ENCODE data around the gene BPIFB2.

The BPIFB2 gene

DNA sequence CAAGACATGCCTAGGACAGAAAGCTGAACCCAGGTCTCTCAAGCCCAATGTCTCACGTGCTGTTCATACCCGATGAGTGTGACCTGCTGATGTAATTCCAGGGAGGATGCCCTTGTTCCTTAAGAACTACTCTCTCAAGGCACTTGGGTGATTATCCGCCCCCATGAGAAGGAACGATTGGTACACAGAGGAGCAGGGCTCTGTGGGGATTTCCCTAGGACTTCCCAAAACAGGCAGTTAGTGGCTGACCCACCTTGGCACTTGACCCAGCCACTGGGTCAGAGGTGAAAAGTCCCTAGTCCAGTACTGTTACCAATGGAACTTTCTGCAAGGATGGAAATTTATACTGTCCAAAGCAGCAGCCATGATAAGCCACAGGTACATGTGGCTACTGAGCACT is 14.8 kb downstream of the BPIFB2 start:
- DNase-seq (ENCODE audit: low spot score), result no peak

DNA sequence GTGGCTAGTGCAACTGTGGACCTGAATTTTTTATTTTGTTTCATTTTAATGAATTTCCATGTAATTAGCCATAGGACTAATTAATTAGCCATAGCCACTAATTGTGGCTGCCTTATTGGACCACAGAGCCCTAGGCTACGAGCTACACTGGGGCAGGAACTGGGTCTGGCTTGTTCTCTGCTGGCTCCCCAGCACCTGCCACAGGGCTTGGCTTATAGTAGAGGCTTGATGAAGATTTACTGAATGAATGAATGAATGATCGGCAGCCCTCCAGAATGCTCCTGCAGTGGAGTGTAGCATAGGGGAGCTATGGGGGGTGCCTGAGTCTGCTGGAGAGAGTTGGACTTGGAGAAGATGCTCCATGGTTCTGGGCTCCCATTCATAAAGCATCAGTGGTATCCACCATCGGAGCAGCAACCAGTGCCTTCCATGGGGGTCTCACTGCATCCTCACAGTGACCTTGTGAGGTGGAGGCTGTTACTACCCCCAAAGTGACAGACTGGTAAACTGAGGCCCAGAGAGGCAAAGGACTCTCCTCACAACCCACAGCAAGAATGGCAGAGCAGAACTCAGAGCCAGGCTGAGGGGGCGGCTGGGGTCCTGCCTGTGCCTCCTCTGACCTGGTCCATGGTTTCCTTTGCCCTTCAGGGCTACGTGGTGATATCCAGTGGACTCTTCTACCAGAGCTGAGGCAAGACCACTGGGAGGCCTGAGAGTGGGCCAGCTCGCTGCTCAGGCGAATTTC is 15.4 kb downstream of the BPIFB2 start:
- DNase-seq (ENCODE audit: low spot score), result no peak

DNA sequence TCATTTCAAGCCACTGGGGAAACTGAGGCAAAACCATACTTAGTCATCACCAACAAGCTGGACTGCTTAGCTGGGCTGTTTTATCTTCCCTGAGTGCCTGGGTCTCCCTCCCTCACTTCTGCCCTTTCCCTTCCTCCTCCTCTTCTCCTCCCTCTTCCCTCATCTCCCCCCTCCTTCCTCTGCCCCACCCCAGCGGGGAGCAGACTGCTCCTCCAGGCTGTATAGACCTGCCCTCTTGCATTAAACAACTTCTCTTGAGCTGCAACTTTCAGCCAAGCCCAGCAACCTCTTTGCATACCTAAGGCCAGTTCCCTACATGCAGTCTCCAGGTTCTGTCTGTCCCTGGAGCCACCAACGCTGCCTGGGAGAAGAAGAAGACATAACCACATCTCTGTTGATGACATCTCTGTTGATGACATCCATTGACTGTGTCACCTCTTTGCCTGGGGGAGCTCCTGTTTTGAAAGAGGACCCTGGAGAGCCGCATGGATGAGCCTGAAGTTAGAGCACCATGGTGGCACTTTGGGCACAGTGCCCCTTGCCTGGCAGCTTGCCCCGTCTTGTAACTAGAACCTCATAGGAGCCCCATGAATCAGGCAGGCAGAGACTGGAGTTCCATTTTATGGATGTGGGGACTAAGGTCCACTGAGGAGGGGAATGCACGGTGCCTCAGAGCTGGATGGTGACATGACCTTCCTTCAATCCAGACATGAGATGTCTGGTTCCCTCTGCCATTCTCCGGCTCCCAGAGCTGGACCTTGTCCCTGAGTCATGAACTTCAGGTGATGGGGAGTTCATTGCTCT is 16.1 kb downstream of the BPIFB2 start:
- no peak for DNase-seq (ENCODE audit: low spot score)

DNA sequence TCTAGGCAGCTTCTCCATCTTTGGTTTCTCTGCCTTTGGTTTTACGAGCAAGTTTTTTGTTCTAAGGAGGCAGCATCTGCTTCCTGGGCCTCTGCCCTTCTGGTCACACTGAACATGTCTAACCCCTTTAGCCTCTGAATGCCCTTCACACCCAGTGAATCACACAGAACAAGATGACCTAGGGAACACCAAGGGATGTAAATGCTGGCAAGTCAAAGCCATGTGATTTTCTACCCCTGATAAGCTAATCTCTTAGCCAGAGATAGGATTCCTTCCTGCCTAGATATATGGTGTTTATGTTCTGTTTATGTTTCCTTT is 16.7 kb downstream of the BPIFB2 start:
- DNase-seq (ENCODE audit: low spot score), result no peak

DNA sequence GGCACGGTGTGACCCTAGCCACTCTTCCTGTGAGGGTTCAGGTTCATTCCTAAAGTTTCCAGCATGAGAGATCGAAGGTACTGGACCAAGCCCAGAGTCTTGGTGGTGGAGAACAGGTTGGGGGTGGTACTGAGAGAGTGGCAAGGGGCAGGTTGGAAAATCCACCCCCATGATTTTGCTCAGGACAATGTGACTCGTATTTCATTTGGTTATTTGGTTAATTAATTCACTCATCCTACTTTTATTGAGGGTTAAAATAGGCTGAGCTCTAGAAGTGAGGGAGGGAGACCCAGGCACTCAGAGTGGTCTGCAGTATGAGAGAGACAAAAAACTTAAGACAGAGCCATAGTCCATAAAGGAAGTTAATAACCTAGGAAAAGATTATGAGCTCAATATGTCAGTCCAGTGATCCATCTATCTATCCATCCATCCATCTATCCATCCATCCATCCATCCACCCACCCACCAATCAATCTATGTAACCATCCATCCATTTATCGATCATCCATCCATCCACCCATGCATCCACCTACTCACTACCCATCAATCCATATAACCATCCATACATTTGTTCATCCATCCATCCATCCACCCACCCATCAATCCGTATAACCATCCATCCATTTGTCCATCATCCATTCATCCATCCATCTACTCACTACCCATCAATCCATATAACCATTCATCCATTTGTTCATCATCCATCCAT is 17.3 kb downstream of the BPIFB2 start:
- no peak for DNase-seq (ENCODE audit: low spot score)

DNA sequence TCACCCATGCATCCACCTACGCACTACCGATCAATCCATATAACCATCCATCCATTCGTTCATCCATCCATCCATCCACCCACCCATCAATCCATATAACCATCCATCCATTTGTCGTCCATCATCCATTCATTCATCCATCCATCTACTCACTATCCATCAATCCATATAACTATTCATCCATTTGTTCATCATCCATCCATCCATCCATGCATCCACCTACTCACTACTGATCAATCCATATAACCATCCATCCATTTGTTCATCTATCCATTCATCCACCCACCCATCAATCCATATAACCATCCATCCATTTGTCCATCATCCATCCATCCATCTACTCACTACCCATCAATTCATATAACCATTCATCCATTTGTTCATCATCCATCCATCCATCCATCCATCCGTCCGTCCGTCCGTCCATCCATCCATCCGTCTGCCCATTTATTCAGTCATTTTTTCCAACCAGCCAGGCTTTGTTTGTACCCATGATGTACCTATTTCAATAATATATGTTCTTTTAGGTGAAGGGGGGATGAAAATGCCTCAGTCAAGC is 17.9 kb downstream of the BPIFB2 start:
- no peak for DNase-seq (ENCODE audit: low spot score)

DNA sequence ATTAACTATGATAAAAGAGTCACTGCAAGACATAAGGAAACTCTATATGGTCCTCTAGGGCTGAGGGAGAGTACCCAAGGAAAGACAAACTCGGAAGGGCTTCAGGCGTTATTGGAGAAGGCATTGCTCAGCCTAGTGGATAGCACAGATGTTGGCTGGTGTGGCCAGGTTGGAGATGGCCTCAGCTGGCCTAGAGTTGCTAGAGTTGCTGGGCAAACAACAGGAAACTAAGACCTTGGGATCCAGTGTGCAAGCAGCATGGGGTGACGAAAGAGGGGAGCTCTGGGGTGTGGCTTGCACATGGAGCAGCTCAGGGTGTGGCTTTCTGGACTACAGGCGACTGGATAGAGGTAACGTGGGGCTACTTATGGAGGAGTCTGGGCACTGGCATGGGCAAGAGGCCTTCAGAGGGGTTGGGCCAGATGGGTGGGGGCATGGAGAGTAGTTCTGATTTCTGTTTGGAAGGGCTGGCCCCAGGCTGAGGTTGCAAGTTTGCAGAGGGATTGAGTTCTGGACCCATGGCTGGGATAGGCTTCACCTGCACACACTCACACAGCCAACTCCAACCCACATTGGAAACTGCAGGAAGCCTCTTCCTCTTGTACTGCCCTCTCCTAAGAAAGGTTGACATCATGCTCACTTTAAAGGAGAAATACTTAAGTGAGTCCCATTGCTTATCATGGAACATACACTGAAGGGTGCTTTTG is 18.7 kb downstream of the BPIFB2 start:
- no peak for DNase-seq (ENCODE audit: low spot score)

DNA sequence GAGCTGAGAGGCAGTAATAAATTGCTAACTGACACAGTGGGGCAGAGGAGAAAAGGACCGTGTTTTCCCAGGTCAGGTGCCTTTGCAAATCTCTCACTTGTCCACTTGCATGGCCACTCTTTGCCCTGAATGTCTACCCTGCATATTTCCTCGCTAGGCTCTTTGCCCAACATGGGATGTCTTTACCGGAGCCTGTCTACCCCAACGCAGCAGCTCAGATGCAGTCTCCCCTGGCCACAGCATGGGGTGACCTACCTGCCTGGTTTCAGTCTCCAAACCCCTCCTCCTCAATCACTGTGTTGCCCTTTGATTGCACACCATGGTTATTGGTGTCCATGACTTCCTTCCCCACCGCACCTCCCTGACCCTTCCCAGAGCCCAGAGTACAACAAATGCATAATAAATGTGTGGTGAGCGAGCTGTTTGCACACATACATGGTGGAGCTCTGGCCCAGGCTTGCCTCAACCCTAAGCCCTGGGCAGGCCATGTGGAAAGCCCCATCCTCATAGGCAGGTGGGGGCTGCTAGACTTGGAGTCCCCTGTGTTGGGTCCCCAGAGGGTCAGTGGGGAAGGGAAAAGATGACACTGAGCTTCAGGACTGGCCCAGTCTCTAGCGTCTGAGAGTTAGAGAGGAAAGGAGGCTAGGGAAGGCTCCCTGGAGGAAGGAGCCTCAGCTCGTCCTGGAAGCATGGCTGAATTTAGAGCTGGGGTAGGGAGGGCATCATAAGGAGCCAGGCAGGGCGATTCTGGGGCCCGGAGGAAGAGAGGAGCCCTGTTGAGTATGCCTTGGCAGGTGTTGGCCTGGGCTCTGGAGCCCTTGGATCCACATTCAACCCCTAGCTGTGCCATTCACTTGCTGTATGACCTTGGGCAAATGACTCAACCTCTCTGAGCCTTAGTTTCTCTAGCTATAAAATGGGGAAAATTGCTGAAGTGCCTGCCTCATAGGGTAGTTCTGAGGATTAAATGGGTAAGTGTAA is 19.6 kb downstream of the BPIFB2 start:
- DNase-seq (ENCODE audit: low spot score), result no peak

DNA sequence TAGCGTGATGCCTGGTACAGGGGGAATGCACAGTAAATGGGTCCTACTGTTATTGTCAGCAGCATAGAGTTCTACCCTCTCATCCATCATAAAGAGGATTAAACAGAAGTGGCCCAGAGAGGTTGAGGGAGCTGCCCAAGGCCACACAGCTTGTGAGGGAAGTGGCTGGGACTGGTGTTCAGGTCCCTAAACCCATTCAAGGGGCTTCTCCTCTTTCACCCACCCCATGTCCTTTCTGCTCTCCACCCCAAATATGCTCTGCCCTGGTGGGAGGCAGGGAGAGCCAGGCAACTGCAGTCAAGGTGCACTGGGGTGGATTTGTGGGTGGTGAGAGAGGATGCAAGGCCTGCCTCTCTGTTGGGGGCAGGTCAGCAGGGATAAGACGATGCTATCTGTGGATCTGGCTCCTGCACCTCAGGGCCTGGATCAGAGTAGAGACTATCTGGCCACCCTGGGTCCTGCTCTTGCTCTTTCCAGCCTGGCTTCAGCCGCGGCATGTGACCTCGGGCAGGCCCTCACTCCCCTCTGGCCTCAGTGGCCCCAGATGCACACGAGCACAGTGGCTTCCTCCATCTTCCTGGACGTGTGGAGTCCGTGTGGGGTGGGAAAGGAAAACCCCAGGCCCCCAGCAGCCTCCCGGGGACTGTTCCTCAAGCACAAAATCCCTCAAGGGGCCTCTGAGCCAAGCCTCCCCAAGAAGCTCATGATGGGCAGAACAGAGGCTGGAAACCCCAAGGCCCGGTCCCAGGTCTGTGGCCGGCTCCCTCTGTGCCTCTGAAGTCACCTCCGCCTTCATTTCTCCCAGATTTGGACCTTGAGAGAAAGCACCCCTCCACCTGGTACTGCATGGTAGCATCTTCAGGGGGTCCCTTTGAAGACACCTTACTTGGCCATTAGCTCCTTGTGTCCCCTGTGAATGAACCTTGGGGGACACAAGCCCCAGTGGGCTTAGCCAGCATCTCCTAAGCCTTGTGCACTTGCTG is 20.6 kb downstream of the BPIFB2 start:
- DNase-seq (ENCODE audit: low spot score), result no peak

DNA sequence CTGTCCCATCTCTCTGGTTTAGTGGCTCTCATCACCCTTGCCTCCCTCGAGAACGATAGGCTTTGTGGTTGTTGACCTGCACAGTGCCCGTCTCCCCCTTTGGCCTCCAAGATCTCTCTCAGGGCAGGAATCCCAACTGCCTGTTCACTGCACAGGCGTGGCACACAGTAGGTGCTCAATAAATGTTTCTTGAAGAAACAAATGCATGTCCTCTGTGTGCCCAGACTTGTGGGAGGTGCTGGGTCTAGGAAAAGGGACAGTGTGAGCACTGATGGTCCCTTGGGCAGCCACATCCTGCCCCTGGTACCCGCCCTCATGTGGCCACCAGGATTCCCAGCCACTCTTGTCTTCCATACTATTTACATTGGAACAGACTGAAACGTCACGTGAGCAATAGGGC is 21.4 kb downstream of the BPIFB2 start:
- no peak for DNase-seq (ENCODE audit: low spot score)

DNA sequence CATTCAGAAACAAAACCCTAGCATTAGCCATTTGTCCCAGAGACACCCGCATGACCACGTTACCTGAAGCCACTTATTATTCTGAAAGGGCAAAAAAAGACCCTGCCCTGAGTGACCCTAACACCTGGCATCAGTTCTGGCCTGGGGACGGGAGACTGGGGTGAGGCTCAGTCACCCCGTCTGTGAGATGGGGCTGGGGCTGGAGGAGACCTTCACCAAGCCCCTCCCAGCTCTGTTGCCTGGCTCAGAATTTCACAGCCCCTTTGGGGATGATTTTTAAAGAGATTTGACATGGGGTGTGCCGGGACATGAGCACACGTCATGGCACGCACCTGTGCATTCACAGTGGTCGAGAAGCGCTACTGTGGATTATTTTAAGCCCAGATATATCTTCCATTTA is 22.6 kb downstream of the BPIFB2 start:
- DNase-seq (ENCODE audit: low spot score), result no peak

DNA sequence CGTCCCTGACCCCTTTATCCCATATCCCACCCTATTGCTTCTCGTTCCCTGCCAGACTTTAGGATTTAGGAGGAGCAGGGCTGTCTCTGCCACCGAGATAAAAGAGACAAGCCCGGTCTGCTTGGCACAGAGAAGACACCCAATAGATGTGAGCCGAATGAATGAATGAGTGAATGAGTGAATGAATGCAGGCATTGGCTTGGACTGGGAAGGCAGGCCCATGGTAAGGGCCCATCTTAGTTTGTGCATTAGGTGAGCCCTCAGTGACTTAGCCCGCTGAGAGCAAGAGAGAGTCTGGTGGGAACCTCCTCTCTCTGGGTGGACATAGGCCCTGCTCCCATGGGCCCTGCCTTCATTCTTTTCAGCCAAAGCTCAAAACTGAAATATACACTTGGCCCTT is 23.1 kb downstream of the BPIFB2 start:
- DNase-seq (ENCODE audit: low spot score), result no peak

DNA sequence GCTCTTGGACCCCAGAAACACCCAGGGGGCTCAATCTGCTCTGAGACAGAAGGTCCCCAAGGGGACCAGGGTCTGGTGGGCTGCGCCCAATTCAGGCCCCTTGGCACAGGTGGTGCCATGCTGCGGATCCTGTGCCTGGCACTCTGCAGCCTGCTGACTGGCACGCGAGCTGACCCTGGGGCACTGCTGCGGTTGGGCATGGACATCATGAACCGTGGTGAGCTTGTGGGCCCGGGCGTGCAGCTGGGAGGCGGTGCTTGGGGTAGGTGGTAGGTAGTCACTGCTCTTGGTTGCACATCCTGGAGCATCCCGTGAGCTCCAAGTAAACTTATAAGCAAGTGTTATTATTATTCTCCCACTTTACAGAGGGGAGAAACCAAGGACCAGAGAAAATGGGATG is 24.0 kb downstream of the BPIFB2 start, which contains the start of gene BPIFB6:
Gene BPIFB6, plus strand, starts transcription at position 118 of the 400 bp plus-strand sequence. Its CDS starts 0 bp downstream, at position 118.
- DNase-seq (ENCODE audit: low spot score), result no peak

DNA sequence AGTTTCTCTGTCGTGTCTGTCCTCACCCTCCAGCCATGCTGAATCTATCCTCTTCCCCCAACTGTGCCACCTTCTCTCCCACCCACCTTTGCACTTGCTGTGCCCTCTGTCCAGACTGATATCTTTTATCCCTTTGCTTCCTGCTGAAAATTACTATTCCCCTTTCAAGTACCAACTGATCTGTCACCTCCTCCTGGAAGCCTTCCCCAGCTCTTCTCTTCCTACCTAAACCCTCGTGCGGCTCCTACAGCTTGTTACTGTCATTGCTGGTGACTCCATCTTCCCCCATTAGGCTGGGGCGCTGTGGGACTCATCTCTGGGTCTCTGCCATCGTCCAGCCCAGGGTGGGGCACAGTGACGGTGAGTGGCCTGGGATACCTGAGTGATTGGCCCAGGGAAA is 25.1 kb downstream of the BPIFB2 start:
- no peak for DNase-seq (ENCODE audit: low spot score)

DNA sequence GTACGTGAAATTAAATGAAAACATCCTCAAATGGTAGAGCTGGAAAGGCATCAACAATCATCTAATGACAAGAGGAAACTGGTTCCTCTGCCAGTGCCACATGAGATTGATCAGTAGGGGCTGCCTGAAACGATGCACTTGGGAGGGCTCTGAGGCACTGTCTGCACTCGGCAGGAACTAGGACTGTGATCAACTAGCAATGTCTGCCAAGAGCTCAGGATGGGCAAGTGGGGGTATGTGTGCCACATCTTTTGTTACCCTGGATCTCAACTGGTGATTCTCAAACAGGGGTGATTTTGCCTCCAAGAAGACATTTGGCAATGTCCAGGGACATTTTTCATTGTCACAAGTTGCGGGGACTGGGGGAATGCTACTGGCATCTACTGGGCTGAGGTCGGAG is 25.9 kb downstream of the BPIFB2 start:
- no peak for DNase-seq (ENCODE audit: low spot score)

DNA sequence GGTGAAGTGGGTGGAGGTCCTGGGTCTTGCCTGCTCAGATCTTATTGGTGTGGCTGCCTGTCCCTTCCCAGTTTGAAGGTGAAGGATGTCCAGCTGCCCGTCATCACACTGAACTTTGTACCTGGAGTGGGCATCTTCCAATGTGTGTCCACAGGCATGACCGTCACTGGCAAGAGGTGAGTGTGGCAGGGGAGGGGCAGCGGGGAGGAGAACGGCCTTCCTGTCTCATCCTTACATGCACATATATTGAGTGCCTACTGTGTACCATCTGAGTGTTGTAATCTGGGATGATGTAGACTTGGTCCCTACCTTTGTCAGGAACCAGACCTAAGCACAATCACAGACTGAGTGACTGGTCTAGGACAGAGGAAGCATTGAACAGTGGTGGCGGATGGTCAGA is 26.6 kb downstream of the BPIFB2 start:
- DNase-seq (ENCODE audit: low spot score), result no peak

DNA sequence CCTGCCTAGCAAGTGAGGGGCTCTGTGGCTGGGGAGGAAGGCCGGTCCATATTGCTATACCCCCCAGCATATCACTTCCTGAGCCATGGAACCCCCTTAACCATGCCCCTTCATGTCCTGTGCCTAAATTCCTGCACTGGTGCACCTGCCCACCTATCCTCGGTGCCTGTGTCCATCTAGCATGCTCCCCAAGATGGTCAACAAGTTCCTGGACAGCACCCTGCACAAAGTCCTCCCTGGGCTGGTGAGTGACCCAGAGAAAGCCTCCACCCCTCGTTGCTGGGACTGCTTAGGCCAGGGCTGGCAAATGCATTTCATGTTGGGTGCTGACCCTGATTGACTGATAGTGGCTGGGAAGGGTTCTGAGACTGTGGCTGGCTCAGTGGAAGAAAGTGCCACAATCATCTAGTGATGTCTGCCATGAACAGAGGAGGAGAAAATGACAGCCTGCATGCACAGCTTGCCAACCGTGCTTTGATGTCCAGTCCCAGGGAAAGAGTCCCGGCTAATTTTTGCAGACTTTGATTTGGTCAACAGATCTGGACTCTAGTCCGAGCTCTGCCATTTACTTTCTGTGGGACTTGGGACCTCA is 27.5 kb downstream of the BPIFB2 start:
- no peak for DNase-seq (ENCODE audit: low spot score)

DNA sequence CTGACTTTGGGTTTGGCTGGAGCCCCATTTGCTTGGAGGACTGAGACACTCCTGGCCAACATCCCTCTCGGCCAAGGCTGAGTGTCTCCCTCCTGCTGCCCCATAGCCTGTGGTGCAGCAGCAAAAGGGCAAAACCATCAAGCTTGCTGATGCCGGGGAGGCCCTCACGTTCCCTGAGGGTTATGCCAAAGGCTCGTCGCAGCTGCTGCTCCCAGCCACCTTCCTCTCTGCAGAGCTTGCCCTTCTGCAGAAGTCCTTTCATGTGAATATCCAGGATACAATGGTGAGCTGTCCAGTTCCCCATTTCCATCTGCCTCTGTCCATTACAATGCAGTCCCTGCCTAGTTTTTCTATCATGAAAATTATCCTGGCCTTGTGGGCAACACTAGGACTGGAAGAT is 30.0 kb downstream of the BPIFB2 start:
- DNase-seq (ENCODE audit: low spot score), result no peak

DNA sequence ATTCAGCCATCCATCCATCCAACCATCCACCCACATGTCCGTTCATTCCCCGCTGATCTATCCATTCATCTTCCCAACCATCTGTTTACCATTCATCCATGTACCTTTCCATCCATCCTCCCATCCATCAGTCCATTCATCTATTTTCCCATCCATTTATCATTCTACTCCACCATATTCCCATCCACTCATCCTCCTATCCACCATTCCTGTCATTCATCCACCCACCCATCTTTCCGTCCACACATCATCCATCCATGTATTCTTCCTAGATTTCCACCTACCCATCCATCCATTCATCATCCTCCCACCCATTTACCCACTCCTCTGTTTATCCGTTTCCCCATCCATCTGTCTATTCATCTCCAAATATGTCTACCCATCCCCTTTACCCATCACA is 30.7 kb downstream of the BPIFB2 start:
- DNase-seq (ENCODE audit: low spot score), result no peak

Data from NAMALWA (cell line).